ENCODE data around the gene DLX3.

GRCh38 chr17:49949634-49950033 lies 45.4 kb downstream of the DLX3 start:
- TF ChIP-seq CTCF (conservative IDR thresholded peaks at IDR 0.05 in 1 of 2, IDR thresholded peaks at IDR 0.05 in 1 of 2; ENCODE audit: low read depth in 1 of 2, low read length in 2 of 2) = no peak
- TF ChIP-seq EZH2 (IDR thresholded peaks at IDR 0.05; ENCODE audit: low read length, missing control alignments) = no peak

Data from fibroblast of lung (primary cell).